H1 (cell line): ENCODE data around the gene PLCB1.

ENCODE experiments used
- NRF1 ChIP-seq: IDR thresholded peaks from 2 replicates; pipeline ENCODE4 v1.6.1; 2011; ENCODE audit warnings: mild to moderate bottlenecking, low read depth, low read length, improper control_type of control experiment
- POLR2AphosphoS5 ChIP-seq: IDR thresholded peaks from 2 replicates; pipeline ENCODE4 v1.6.1; 2011; ENCODE audit warnings: low read depth, low read length

GRCh38 chr20:8542110-8542486 is 410.0 kb downstream of the PLCB1 start:
- TF ChIP-seq NRF1 (no peak), POLR2AphosphoS5 (no peak)
